GM12892 (cell line): ENCODE data around the gene VEGFD.
"Not testable (repeated sequence)": the region's sequence is repeated elsewhere in the genome, so short reads cannot be mapped to it uniquely, and the experiment has no call there.

Source experiments
- DNase-seq: peaks from one replicate; pipeline ENCODE4 v3.0.0; 2011; ENCODE audit not compliant: insufficient read length
- FAIRE-seq: peaks from 2 replicates; lab custom pipeline; 2011; peaks lifted over from hg19 to GRCh38; lab: Jason Lieb, UNC
- POLR2A ChIP-seq: IDR thresholded peaks from 2 replicates; pipeline ENCODE4 v1.6.1; 2011; ENCODE audit warnings: low read depth, low read length, control low read depth
- POLR2AphosphoS5 ChIP-seq: IDR thresholded peaks from 2 replicates; pipeline ENCODE4 v1.6.1; 2011; ENCODE audit warnings: low read depth, low read length, control low read depth
- TAF1 ChIP-seq: IDR thresholded peaks from 2 replicates; pipeline ENCODE4 v1.6.1; 2011; ENCODE audit warnings: low read depth, mild to moderate bottlenecking, control low read depth, low read length, borderline replicate concordance

VEGFD gene

DNA sequence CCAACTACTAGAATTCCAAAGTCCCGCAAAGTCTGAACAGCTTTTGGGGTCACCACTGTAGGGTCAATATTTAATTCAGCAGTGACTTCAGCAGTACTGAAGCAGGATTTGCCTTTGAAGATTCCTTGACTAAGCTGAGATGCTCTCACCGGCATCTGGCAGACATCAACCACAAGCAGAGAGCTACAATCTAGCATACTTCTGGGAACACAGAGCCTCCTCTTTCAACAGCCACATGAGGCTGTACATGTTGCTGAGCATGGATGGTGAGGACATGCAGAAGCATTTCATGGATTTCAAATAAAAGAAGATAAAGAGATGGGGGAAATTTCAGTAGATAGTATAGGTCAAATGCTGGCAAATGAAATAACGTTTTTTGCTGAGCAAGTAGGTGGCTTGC lies 62.1 kb downstream of the VEGFD start:
- DNase-seq (no peak), FAIRE-seq (no peak)
- no peak for TF ChIP-seq POLR2AphosphoS5

DNA sequence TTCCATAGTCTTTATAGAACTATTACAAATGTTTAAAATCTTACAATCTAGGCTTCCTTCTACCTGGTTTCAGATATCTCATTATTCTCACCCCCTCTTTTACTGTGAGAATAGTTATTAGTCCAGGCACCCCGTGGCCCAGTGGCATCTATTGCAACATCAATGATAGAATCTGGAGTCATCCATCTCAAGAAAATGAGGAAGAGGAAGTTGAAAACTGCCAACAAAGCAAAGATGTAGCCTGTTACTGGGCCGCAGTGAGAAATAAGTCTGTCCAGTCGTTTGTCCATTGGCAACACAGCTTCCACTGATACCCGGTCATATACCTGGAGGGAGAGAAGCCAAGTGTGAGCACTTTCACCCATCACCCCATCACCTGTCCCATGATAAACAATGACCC lies 62.8 kb downstream of the VEGFD start:
- DNase-seq (no peak), FAIRE-seq (no peak)
- TF ChIP-seq POLR2A (no peak), TAF1 (no peak)

DNA sequence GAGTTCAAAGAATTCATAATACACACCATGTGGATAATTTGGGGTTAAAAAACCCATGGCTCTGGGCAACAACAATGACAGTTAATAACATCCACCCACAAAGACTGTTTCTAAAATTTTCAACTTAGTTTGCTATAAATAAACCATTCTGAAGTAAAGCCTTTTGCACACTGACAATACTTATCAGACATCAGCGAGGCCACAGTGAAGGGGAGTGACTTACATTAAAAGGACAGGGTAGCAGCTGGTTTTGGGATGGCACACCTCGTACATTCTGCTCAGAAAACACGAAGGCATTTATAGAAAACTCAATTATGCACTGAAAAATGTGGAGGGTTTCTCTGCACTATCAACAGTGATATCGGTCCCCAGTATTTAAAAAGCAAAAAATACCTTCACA lies 63.9 kb downstream of the VEGFD start:
- TF ChIP-seq TAF1 (no peak), POLR2A (no peak), POLR2AphosphoS5 (no peak)
- DNase-seq (no peak), FAIRE-seq (no peak)

DNA sequence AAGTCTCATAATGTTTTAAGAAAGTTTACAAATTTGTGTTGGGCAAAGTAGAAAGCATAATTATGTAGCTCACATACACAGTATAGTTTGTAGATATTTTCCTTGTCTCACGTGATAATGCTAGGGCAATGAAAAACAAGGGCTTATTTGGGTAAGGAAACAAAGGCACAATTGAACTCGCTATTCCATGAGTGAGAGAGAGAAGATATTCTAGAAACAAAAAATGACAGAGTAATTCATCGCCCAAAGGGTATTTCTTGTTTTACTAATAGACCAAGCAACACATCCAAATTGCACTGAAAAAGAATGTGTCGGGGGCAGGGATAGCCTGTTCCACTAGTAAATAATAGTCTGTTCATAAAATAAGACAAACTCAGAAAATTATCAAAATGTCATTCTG lies 65.1 kb downstream of the VEGFD start:
- no peak for FAIRE-seq
- TF ChIP-seq POLR2A (no peak), TAF1 (no peak), POLR2AphosphoS5 (no peak)
- DNase-seq: no peak

DNA sequence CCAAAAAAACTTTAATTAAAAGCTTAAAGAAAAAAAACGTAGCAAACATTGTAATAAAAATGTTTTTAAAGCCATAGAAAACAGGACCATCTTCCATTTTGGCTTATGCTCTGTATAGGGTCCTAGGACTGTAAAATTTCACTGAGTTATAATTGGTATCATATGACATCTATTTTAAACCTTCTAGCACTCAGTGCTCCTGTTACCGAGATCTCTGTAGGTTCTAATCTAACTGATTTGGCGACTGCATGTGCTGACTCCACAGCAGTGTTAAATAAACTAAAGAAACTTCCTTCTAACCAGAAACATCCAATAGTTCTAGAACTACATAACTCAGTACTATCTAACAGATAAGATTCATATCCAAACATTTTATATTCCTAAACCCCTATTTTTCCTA lies 68.7 kb downstream of the VEGFD start, which contains the start of gene ASB11:
TSS of gene ASB11 (minus strand) at position 132 of the 400 bp plus-strand sequence. CDS start at position 97, 35 bp downstream.
- DNase-seq: no peak
- FAIRE-seq: no peak
- no peak for TF ChIP-seq TAF1
- TF ChIP-seq POLR2AphosphoS5: no peak
- no peak for TF ChIP-seq POLR2A

DNA sequence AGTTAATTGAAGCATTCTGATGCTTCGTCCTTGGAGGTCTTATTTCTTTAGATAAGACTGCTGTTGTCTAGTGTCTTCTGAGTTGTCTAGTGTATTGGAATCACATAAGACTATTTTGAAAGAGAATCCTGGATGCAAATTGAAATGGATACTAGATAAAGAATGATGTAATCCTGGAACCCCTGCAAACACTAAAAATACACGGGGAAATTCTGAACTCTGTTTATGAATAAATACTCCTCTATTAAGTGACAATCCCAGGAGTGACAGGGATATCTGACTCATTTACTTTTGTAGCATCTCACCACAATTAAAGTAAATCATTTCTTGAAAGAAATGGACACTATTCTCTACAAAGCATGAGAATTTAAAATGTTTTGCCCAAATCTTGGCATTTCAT lies 69.7 kb downstream of the VEGFD start:
- FAIRE-seq (no peak), DNase-seq (no peak)
- TF ChIP-seq POLR2A: no peak
- TF ChIP-seq TAF1: no peak
- no peak for TF ChIP-seq POLR2AphosphoS5

DNA sequence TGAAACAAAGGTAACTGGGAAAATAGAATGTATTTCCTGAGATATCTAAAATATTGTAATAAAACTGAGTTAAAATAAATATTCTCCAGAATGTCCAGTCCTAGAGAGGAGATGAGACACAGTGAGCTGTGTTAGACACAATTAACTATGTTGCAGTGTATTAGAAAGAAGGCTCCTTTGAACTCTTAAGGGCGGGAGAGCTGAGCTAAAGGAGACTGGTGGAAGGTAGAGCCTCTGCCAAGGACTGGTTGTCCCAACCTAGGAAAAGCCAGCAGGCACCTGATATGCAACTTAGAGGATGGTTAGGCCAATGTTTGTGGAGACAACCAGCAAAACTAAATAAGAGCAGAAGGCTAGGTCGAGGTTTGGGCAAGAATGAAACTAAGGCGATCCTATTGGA lies 73.1 kb downstream of the VEGFD start:
- FAIRE-seq (no peak), DNase-seq (no peak)
- TF ChIP-seq TAF1: no peak
- TF ChIP-seq POLR2AphosphoS5: no peak
- no peak for TF ChIP-seq POLR2A

DNA sequence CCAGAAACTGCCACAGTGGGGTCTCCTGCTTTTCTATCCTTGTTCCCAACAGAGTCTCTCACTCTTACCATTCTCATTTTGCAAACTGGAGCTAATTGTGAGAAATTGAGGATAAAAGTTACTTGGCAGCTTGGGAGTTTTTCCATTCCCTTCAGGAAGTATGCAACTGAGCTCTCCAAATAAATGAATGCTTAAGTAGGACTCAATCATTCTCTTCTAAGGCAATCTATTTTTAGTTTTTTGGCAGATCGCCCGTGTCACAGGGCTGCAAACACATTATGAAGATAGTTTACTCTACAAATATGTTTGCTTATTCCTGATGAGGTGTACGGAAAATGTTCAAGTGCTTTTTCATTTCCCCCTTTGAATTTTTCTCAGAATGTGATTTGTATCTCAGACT lies 74.1 kb downstream of the VEGFD start:
- FAIRE-seq (no peak), DNase-seq (no peak)
- TF ChIP-seq POLR2AphosphoS5: no peak
- TF ChIP-seq TAF1: no peak
- no peak for TF ChIP-seq POLR2A

DNA sequence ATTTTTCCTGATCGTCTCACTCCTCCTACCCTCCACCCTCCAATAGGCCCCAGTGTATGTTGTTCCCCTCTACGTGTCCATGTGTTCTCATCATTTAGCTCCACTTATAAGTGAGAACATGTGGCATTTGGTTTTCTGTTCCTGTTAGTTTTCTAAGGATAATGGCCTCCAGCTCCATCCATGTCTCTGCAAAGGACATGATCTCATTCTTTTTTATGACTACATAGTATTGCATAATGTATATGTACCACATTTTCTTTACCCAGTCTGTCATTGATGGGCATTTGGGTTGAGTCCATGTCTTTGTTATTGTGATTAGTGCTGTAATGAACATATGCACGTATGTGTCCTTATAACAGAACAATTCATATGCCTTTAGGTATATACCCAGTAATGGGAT lies 78.3 kb downstream of the VEGFD start:
- not testable (repeated sequence) for DNase-seq, FAIRE-seq

DNA sequence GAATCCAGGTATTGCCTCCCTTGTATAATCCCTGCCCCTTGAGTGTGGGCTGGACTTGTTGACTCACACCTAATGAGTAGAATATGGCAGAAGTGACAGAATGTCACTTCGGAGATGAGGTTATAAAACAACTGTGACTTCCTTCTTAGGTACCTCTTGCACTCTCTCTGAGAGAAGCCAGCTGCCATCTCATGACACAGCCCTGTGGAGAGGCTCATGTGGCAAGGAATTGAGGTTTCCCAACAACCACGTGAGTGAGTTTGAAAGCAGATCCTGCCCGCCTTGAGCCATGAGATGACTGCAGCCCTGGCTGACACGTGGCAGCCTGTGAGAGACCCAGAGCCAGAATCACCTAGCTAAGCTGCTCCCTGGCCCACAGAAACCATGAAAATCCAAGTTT lies 82.3 kb downstream of the VEGFD start:
- TF ChIP-seq TAF1 (no peak), POLR2AphosphoS5 (no peak), POLR2A (no peak)
- no peak for DNase-seq
- FAIRE-seq: peak; percentile 58

DNA sequence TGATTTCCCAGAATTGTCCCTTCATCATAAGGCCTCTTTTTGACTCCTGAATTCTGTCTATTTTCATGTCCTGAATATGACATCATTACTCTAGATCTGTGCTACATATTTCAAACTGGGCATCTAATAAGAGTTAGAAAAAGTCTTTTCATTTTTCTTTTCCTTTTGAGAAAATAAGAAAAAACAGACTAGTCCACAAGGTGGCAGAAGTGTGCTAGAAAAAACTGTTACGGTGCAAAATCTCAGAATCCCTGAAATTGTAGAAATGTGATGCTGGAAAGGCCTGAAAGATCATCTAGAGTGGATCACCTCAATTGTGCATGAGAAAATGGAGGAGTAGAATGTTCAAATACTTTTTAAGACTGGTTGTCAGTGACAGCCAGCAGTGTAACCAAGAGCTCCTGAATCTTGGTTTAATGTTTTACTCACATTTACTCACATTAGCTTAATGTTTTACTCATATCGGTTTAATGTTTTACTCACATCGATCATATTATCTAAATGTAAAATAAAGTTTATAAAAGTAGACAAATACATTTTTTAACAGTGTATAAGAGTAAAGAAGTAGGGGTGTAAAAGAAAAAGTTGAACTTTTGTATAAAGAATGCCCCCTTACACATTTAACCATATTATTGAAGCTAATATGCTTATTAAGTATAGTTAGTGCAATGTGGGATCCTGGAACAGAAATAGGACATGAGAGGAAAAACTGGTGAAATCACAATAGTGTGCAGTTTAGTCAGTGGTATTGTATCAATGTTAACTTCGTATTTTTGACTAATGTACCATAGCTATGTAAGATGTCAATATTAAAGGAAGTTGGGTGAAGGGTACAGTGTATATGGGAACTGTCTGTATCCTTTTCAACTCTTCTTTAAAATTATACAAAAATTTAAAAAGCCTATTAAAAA lies 84.0 kb downstream of the VEGFD start:
- DNase-seq: no peak
- TF ChIP-seq POLR2A: no peak
- peak; percentile 5 for FAIRE-seq

DNA sequence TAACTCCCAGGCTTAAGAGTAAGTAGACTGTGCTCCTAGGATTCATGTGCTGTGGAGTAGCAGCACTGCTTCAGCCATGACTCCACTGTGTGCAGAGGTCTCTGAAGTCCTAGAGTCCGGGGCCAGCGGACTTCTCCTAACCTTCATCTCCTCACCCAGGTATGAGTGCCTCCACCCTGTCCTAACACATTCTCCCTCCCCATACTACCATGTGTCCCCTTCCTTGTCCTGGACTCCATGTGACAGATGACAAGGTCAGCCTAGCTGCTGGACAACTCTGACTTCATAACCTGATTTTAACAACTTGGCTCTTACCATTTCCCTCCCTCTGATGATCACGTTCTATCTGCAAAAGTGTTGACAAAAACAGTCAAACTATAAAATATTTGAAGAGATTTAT lies 85.4 kb downstream of the VEGFD start:
- FAIRE-seq (no peak), DNase-seq (no peak)
- TF ChIP-seq POLR2AphosphoS5: no peak
- no peak for TF ChIP-seq POLR2A

DNA sequence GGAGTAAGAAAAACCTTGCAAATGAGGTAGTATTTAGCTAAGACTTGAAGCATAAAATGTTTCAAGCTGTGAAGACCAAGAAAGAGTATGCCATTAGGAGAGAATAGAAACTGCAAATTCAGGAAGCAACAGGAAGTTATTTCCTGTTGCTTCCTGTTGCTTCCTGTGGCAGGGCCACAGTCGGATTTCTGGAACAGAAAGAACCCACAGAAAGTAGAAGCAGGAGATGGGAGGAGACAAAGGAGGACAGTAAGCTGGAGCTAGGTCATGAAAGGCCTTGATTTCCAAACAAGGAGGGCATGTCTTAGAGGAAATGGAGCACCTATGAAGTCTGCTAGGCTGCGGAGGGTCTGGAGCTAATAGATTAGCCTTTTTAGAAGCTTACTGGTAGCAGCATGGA lies 86.0 kb downstream of the VEGFD start:
- TF ChIP-seq POLR2A: no peak
- no peak for TF ChIP-seq POLR2AphosphoS5
- TF ChIP-seq TAF1: no peak
- FAIRE-seq (no peak), DNase-seq (no peak)
